Muscle of leg (tissue), 11 donors: ENCODE data around the gene YEATS4. TPM values are rescaled to one million over a fixed set of nuclear protein-coding genes. Genes with fewer than 3 reads are reported as not detected.

Source experiments
- DNase-seq: peaks from one replicate; pipeline ENCODE4 v3.0.0; 2013
- H3K27ac ChIP-seq: one replicate; pipeline ENCODE4 v1.5.1; 2013; ENCODE audit warnings: mild to moderate bottlenecking, low read length, control low read depth
- H3K27me3 ChIP-seq: one replicate; pipeline ENCODE4 v1.6.1; 2013; ENCODE audit warnings: low read length; ENCODE audit not compliant: control insufficient read depth, insufficient read depth
- H3K36me3 ChIP-seq: one replicate; pipeline ENCODE4 v1.6.1; 2013; ENCODE audit warnings: low read length; ENCODE audit not compliant: control insufficient read depth, insufficient read depth
- H3K4me1 ChIP-seq: one replicate; pipeline ENCODE4 v1.6.1; 2013; ENCODE audit warnings: low read length; ENCODE audit not compliant: control insufficient read depth, insufficient read depth
- H3K4me3 ChIP-seq: one replicate; pipeline ENCODE4 v1.5.1; 2013; ENCODE audit warnings: low read length, control low read depth
- H3K9me3 ChIP-seq: replicated peaks from 2 replicates; pipeline ENCODE4 v1.6.1; 2013; ENCODE audit warnings: low read depth, low read length; ENCODE audit not compliant: control insufficient read depth
- WGBS: methylation state at CpG from one replicate; pipeline ENCODE4 v1.1.5; 2013; ENCODE audit warnings: missing lambda C conversion rate; ENCODE audit not compliant: insufficient coverage; 5-methylcytosine and 5-hydroxymethylcytosine counted together
- polyA plus RNA-seq, 8 donors: library from polyadenylated mRNA; unstranded; fragments of 120-200 nt; gene quantifications; one replicate each; pipeline versions ENCODE4 v1.2.1 to v1.2.3, GENCODE V29; 2013; ENCODE audit warnings: inconsistent platforms in 1 of 8, low replicate concordance in 1 of 8; ENCODE audit not compliant: insufficient read length in 8 of 8, insufficient read depth in 1 of 8
- total RNA-seq: library from RNA; stranded (reverse); fragments of 120-200 nt; gene quantifications from one replicate; pipeline ENCODE4 v1.2.4, GENCODE V29; 2013

The YEATS4 gene
- total and polyA plus RNA-seq, 9 donors: 11.4 to 16.1 (median 14.4) TPM

DNA sequence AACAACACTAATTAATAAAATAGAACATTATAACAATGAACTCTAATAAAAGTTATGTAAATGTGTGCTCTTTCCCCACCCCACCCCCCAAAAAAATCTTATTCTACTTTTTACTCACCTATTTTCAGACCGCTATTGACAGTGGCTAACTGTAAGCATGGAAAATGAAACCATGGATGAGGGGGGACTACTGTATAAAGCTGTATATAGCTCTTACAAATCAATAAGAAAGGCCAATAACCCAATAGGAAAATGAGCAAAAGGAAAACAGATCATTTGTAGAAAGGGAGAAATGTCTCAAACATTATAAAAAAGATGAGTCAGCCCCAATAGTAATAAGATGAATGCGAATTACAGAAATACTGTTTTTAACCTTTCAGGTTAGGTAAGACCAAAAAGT, 27.4 kb downstream of the YEATS4 start:
- no CpG with 5 or more reads among the region's 2 CpGs for WGBS
- H3K4me3 ChIP-seq: no peak overlapping the region
- DNase-seq: no peak
- H3K9me3 ChIP-seq: no peaks in the 10 kb centered on the region
- H3K36me3 ChIP-seq: peaks cover 9% of the 10 kb centered on the region
- no peaks in the 10 kb centered on the region for H3K27me3 ChIP-seq
- H3K27ac ChIP-seq: no peak overlapping the region
- no peaks in the 10 kb centered on the region for H3K4me1 ChIP-seq

DNA sequence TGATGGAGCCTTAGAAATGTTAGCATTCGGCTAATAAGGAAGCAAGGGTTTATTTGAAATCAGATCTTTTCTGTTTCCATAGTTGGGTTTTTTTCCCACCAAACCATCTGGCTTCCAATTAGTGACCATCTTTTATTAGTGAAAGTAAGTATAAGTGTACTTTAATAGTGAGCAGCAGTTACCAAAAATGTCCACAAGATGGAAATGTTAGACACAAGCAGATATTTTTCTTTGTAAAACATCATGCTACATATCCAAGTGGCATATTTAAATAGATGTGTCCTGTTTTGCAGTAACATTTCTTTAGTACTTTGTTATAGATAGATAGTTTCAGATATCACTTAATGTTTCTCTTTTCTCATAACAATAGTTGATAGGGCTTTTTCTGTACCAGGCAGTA, 28.8 kb downstream of the YEATS4 start:
- Histone ChIP-seq H3K9me3 (no peaks in the 10 kb centered on the region), H3K36me3 (peaks cover 5% of the 10 kb centered on the region), H3K4me1 (no peaks in the 10 kb centered on the region), H3K27ac (no peak overlapping the region), H3K4me3 (no peak overlapping the region), H3K27me3 (no peaks in the 10 kb centered on the region)
- WGBS: no CpG with 5 or more reads among the region's 1 CpG
- peak; percentile 66 for DNase-seq

DNA sequence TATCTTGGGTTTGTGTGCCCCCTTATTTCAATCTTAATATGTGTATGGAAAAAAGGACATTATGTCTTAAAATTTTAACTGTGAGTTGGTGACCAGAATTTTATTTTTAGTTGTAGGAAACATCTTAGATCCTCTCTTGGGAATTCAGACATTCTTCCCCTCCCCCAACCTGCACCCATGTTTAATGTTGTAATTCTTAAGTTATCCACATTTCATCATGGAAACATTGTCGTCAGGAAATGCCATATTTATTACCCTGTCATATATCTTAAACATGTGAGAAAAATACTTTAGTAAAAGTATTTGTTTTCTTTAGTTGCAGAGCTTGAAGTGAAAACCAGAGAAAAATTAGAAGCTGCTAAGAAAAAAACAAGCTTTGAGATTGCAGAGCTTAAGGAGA, 30.3 kb downstream of the YEATS4 start:
- peaks cover 5% of the 10 kb centered on the region for H3K36me3 ChIP-seq
- H3K4me3 ChIP-seq: no peak overlapping the region
- H3K4me1 ChIP-seq: no peaks in the 10 kb centered on the region
- H3K9me3 ChIP-seq: no peaks in the 10 kb centered on the region
- WGBS: no CpG with 5 or more reads among the region's 1 CpG
- peak; percentile 8 for DNase-seq
- no peak overlapping the region for H3K27ac ChIP-seq
- H3K27me3 ChIP-seq: no peaks in the 10 kb centered on the region

DNA sequence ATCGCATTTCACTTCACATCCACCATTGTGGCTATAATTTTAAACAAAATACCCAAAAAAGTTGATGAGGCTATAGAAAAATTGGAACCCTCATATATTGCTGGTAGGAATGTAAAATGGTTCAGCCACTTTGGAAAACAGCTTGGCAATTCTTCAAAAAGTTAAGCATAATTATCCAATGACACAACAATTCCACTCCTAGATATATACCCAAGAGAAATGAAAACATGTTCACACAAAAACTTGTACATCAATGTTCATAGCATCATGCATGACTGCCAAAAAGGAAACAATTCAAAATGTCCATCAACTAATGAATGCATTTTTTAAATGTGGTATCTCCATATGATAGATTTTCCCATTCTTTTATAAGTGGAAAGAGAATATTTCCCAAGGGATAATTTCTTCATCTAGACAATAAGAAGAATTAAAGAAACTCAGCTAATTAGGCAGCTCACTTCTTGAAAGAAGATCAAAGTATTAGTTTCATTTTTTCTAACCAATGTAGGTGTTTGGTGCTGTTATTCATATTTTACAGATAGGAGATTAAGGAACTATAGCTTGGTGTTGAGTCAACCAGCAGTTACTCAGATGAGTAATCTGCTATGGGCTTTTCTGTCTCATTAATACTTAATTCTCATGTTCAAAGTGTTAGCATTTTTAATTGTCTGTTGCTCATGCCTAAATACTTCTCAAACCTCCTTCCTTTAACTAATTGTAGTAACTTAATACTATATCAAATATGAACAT, 32.8 kb downstream of the YEATS4 start:
- no peak for DNase-seq
- no CpG with 5 or more reads among the region's 1 CpG for WGBS
- Histone ChIP-seq H3K9me3 (peaks cover 3% of the 10 kb centered on the region), H3K27ac (no peak overlapping the region), H3K27me3 (no peaks in the 10 kb centered on the region), H3K36me3 (peaks cover 5% of the 10 kb centered on the region), H3K4me1 (no peaks in the 10 kb centered on the region), H3K4me3 (no peak overlapping the region)

DNA sequence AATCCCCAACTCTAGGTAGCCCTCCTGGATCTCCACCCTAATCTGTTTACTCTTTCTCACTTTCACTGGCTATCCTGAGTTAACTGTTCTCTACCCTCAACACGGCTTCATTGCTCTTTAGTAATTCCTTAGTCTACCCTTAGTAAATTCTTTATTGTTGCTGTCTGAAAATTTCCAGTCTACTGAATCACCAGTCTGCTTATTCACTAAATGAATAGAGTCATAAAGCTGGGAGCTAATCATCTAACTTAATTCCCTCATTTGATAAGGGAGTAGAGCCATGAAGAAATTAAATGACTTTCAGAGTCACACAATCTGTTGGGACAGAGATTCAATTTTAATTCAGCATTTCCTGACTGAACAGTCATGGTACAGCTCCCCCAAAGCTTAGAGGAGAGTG, 36.5 kb downstream of the YEATS4 start:
- no peak for DNase-seq
- H3K4me3 ChIP-seq: no peak overlapping the region
- WGBS: no CpG with 5 or more reads among the region's 1 CpG
- H3K4me1 ChIP-seq: no peaks in the 10 kb centered on the region
- H3K27ac ChIP-seq: no peak overlapping the region
- peaks cover 3% of the 10 kb centered on the region for H3K9me3 ChIP-seq
- peaks cover 5% of the 10 kb centered on the region for H3K36me3 ChIP-seq
- H3K27me3 ChIP-seq: no peaks in the 10 kb centered on the region

DNA sequence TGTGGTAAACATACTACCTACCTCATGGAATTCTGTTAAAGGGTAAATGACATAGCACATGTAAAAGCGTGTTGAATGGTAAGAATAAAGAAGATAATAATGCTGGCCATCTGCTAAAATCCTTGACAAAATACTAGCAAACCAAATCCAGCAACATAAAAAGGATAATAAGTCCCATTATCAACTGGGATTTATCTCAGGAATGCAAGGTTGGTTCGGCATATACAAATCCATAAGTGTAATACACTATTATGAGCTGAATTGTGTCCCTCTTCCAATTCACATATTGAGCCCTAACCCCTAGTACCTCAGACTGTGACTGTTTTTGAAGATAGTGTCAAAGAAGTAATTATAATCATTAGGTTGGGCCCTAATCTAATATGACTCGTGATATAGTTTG, 37.4 kb downstream of the YEATS4 start:
- WGBS: no CpG with 5 or more reads among the region's 3 CpGs
- H3K27me3 ChIP-seq: no peaks in the 10 kb centered on the region
- no peaks in the 10 kb centered on the region for H3K36me3 ChIP-seq
- H3K4me3 ChIP-seq: no peak overlapping the region
- DNase-seq: no peak
- peaks cover 3% of the 10 kb centered on the region for H3K9me3 ChIP-seq
- no peaks in the 10 kb centered on the region for H3K4me1 ChIP-seq
- H3K27ac ChIP-seq: no peak overlapping the region

DNA sequence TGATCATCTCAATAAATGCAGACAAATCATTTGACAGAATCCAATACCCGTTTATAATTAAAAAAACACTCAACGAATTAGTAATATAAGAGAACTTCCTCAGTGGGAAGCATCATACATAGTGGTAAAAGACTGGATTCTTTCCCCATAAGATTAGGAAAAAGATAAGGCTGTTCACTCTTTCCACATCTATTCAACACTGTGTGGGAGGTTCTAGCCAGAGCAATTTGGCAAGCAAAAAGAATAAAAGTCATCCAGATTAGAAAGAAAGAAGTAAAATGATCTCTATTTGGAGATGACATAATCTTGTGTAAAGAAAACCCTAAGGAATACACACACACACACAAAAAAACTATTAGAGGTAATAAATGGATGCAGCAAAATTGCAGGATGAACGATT, 38.4 kb downstream of the YEATS4 start:
- H3K27me3 ChIP-seq: no peaks in the 10 kb centered on the region
- H3K36me3 ChIP-seq: no peaks in the 10 kb centered on the region
- DNase-seq: no peak
- no CpG with 5 or more reads among the region's 3 CpGs for WGBS
- H3K27ac ChIP-seq: no peak overlapping the region
- H3K4me3 ChIP-seq: no peak overlapping the region
- no peaks in the 10 kb centered on the region for H3K4me1 ChIP-seq
- H3K9me3 ChIP-seq: peaks cover 3% of the 10 kb centered on the region

DNA sequence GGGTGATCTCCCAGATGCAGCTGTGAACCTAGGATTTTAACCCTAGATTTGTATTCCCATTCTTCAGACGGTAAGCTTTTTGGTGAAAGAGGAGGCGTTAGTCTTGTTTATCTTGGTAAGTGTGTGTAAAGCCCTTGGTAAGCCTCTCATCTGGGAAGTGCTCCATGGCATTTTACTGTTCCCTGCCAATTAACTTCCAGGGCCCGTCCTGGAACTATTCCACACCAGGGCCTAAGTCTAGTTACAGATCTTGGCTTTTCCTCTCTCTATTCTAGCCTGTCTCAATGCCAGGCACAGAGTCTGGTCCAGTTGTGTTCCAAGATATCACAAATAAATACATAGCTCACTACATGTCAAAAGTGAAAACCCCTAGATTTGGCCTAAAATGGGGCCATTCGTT, 42.4 kb downstream of the YEATS4 start:
- no peak overlapping the region for H3K4me3 ChIP-seq
- no peaks in the 10 kb centered on the region for H3K4me1 ChIP-seq
- H3K27ac ChIP-seq: no peak overlapping the region
- no peaks in the 10 kb centered on the region for H3K36me3 ChIP-seq
- no peak for DNase-seq
- H3K27me3 ChIP-seq: no peaks in the 10 kb centered on the region
- peaks cover 2% of the 10 kb centered on the region for H3K9me3 ChIP-seq
- 55% methylated on average over 1 of the region's 4 CpGs for WGBS

DNA sequence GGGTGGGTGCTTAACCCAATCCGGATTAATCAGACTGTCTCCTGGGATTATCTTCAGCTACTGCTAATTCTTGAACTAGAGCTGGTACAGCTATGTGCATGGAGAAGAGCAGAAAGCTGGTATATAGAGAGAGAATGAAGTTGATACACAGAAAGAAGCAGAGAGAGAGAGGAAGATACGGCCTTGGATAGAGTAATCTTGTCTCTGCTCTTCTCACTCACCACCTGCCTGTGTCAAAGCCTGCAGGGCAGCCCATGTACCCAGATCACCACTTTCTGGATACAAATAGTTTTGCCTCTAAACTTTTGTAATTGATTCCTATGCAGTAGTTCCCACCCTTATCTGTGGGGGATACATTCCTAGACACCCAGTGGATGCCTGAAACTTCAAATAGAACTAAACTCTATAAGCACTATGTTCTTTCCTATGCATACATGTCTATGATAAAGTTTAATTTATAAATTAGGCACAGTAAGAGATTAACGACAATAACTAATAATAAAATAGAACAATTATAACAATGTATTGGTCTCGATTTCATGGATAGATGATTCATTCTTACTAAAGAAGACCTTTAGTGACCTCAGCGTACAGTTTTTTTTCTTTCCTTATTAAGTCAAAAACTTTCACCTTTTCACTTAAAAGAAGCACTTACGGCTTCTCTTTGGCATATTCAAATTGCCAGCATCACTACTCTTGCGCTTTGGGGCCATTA, 45.5 kb downstream of the YEATS4 start:
- H3K27me3 ChIP-seq: no peaks in the 10 kb centered on the region
- no peak overlapping the region for H3K4me3 ChIP-seq
- no peak overlapping the region for H3K27ac ChIP-seq
- 100% methylated on average over 2 of the region's 7 CpGs for WGBS
- no peaks in the 10 kb centered on the region for H3K9me3 ChIP-seq
- H3K36me3 ChIP-seq: no peaks in the 10 kb centered on the region
- no peaks in the 10 kb centered on the region for H3K4me1 ChIP-seq
- DNase-seq: no peak

DNA sequence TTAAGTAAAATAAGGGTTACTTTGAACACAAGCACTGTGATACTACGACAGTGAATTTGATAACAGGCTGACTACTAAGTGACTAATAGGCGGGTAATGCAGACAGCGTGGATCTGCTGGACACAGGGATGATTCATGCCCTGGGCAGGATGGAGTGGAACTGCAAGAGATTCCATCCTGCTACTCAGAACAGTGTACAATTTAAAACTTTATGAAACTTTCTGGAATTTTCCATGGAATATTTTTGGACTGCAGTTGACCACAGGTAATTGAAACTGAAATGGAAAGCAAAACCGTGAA, 46.0 kb downstream of the YEATS4 start:
- Histone ChIP-seq H3K27ac (no peak overlapping the region), H3K9me3 (no peaks in the 10 kb centered on the region), H3K27me3 (no peaks in the 10 kb centered on the region), H3K4me1 (no peaks in the 10 kb centered on the region), H3K36me3 (no peaks in the 10 kb centered on the region), H3K4me3 (no peak overlapping the region)
- DNase-seq: no peak
- 73% methylated on average over 2 of the region's 4 CpGs for WGBS
